H1 (cell line): ENCODE measurements around the gene SAFB2. TPM values are rescaled to one million over a fixed set of nuclear protein-coding genes. Genes with fewer than 3 reads are reported as not detected.

Experiments used
- CTCF ChIA-PET: fragments of 300-600 bp; sonication (Branson Sonifier 250); formaldehyde crosslinking; loops from one replicate; lab custom pipeline; 2021; ENCODE audit not compliant: partially characterized antibody; lab: Charles Lee
- POLR2A ChIA-PET: fragments of 300-600 bp; sonication (Branson Sonifier 250); formaldehyde crosslinking; loops from one replicate; lab custom pipeline; 2021; ENCODE audit warnings: inconsistent platforms; ENCODE audit not compliant: partially characterized antibody; lab: Charles Lee
- DNase-seq, 2 experiments: peaks; one replicate each; pipeline versions ENCODE4 v3.0.0 to v3.0.0-alpha.2; 2010 to 2022; ENCODE audit warnings: low spot score in 2 of 2, low read depth in 1 of 2, mixed read lengths in 1 of 2
- FAIRE-seq: peaks from 2 replicates; lab custom pipeline; 2011; peaks lifted over from hg19 to GRCh38; lab: Jason Lieb, UNC
- H2AFZ ChIP-seq: 2 replicates; pipeline ENCODE4 v1.8.1; 2012; ENCODE audit warnings: low read length, inconsistent platforms
- H2AK5ac ChIP-seq: 2 replicates; pipeline ENCODE4 v1.6.1; 2013; ENCODE audit warnings: low read depth, low read length
- H2BK120ac ChIP-seq: replicated peaks from 2 replicates; pipeline ENCODE3; 2013; ENCODE audit warnings: low read depth, low read length, inconsistent platforms
- H2BK12ac ChIP-seq: 2 replicates; pipeline ENCODE4 v1.6.1; 2013; ENCODE audit warnings: low read depth, low read length
- H2BK15ac ChIP-seq: 2 replicates; pipeline ENCODE4 v1.6.1; 2013; ENCODE audit warnings: low read length
- H2BK20ac ChIP-seq: 2 replicates; pipeline ENCODE4 v1.6.1; 2013; ENCODE audit warnings: low read length
- H2BK5ac ChIP-seq: 2 replicates; pipeline ENCODE4 v1.6.1; 2013; ENCODE audit warnings: low read depth, low read length
- H3K14ac ChIP-seq: 2 replicates; pipeline ENCODE4 v1.6.1; 2013; ENCODE audit warnings: inconsistent platforms; ENCODE audit not compliant: insufficient read length
- H3K18ac ChIP-seq: 2 replicates; pipeline ENCODE4 v1.6.1; 2013; ENCODE audit warnings: low read length; ENCODE audit errors: extremely low read depth
- H3K23ac ChIP-seq: 2 replicates; pipeline ENCODE4 v1.6.1; 2013; ENCODE audit warnings: inconsistent platforms; ENCODE audit not compliant: insufficient read length
- H3K23me2 ChIP-seq: 2 replicates; pipeline ENCODE4 v1.6.1; 2013; ENCODE audit warnings: low read depth, low read length
- H3K27ac ChIP-seq: 2 replicates; pipeline ENCODE4 v1.6.1; 2011; ENCODE audit warnings: low read depth, low read length, inconsistent platforms
- H3K27me3 ChIP-seq, 4 experiments: replicated peaks in 1 of 4; 1 replicate in 1 of 4; 2 replicates in 3 of 4; pipeline versions ENCODE4 v1.6.1 to v1.8.1; 2011 to 2013; ENCODE audit warnings: low read length in 3 of 4, mild to moderate bottlenecking in 3 of 4, inconsistent platforms in 2 of 4, mixed read lengths in 2 of 4, moderate library complexity in 1 of 4; ENCODE audit not compliant: control insufficient read depth in 3 of 4, insufficient read depth in 3 of 4; ENCODE audit errors: extremely low read depth in 1 of 4
- H3K36me3 ChIP-seq, 4 experiments: 2 replicates each; pipeline versions ENCODE4 v1.6.1 to v1.8.1; 2011 to 2013; ENCODE audit warnings: mild to moderate bottlenecking in 4 of 4, low read length in 3 of 4, moderate library complexity in 2 of 4, control low read depth in 1 of 4, inconsistent platforms in 1 of 4; ENCODE audit not compliant: insufficient read depth in 4 of 4, control insufficient read depth in 2 of 4
- H3K4ac ChIP-seq: replicated peaks from 2 replicates; pipeline ENCODE3; 2013; ENCODE audit warnings: low read length, low read depth, mixed read lengths, inconsistent platforms; ENCODE audit not compliant: insufficient read length
- H3K4me1 ChIP-seq, 4 experiments: replicated peaks in 1 of 4; 1 replicate in 1 of 4; 2 replicates in 3 of 4; pipeline versions ENCODE4 v1.6.1 to v1.8.1; 2011 to 2013; ENCODE audit warnings: low read length in 3 of 4, inconsistent platforms in 2 of 4, mixed read lengths in 1 of 4; ENCODE audit not compliant: insufficient read depth in 4 of 4, control insufficient read depth in 3 of 4
- H3K4me2 ChIP-seq, 2 experiments: 2 replicates each; pipeline versions ENCODE4 v1.6.1 to v1.8.1; 2011 to 2013; ENCODE audit warnings: low read depth in 2 of 2, low read length in 2 of 2, control low read depth in 1 of 2, inconsistent platforms in 1 of 2, mild to moderate bottlenecking in 1 of 2; ENCODE audit not compliant: insufficient read depth in 1 of 2
- H3K4me3 ChIP-seq, 4 experiments: fragments of 200-600, 300-600 bp in 1 of 4; sonication (generic), shearing (Covaris generic), sonication (Bioruptor Twin) in 1 of 4; 2 replicates each; pipeline versions ENCODE4 v1.5.1 to v1.8.1; 2011 to 2016; ENCODE audit warnings: low read length in 4 of 4, low read depth in 3 of 4, control low read depth in 2 of 4, inconsistent platforms in 2 of 4, mild to moderate bottlenecking in 2 of 4, mixed read lengths in 1 of 4, moderate library complexity in 1 of 4; ENCODE audit not compliant: insufficient read depth in 2 of 4; ENCODE audit errors: extremely low read depth in 1 of 4
- H3K56ac ChIP-seq: replicated peaks from 2 replicates; pipeline ENCODE3; 2013; ENCODE audit warnings: low read depth, mild to moderate bottlenecking, mixed read lengths, low read length, inconsistent platforms; ENCODE audit not compliant: insufficient read length
- H3K79me1 ChIP-seq: 2 replicates; pipeline ENCODE4 v1.6.1; 2013; ENCODE audit warnings: low read depth, low read length, control low read depth
- H3K79me2 ChIP-seq, 2 experiments: 2 replicates each; pipeline versions ENCODE4 v1.6.1 to v1.8.1; 2012 to 2013; ENCODE audit warnings: low read length in 2 of 2, mild to moderate bottlenecking in 2 of 2, inconsistent platforms in 1 of 2; ENCODE audit not compliant: insufficient read depth in 2 of 2, control insufficient read depth in 1 of 2
- H3K9ac ChIP-seq, 4 experiments: replicated peaks in 1 of 4; 1 replicate in 1 of 4; 2 replicates in 3 of 4; pipeline versions ENCODE4 v1.6.1 to v1.8.1; 2011 to 2013; ENCODE audit warnings: low read depth in 3 of 4, low read length in 3 of 4, control low read depth in 2 of 4, mild to moderate bottlenecking in 2 of 4, moderate library complexity in 2 of 4, inconsistent platforms in 1 of 4; ENCODE audit errors: extremely low read depth in 1 of 4
- H3K9me3 ChIP-seq, 2 experiments: 2 replicates each; pipeline versions ENCODE4 v1.6.1 to v1.8.1; 2012 to 2013; ENCODE audit warnings: mild to moderate bottlenecking in 2 of 2, moderate library complexity in 2 of 2, control low read depth in 1 of 2, inconsistent platforms in 1 of 2, low read depth in 1 of 2, low read length in 1 of 2, mixed read lengths in 1 of 2; ENCODE audit not compliant: insufficient read depth in 2 of 2
- H4K20me1 ChIP-seq, 2 experiments: replicated peaks in 1 of 2; 2 replicates each; pipeline versions ENCODE3 to v1.8.1; 2011 to 2013; ENCODE audit warnings: inconsistent platforms in 2 of 2, low read length in 2 of 2, mild to moderate bottlenecking in 1 of 2; ENCODE audit not compliant: insufficient read depth in 2 of 2, control insufficient read depth in 1 of 2
- H4K5ac ChIP-seq: 2 replicates; pipeline ENCODE4 v1.6.1; 2013; ENCODE audit warnings: low read length, low read depth, mixed read lengths, inconsistent platforms; ENCODE audit not compliant: insufficient read length
- H4K8ac ChIP-seq: 2 replicates; pipeline ENCODE4 v1.8.0; 2013; ENCODE audit warnings: mild to moderate bottlenecking, moderate library complexity, low read length, inconsistent platforms; ENCODE audit not compliant: insufficient read depth; ENCODE audit errors: extremely low read depth
- H4K91ac ChIP-seq: replicated peaks from 2 replicates; pipeline ENCODE3; 2013; ENCODE audit warnings: low read length, mixed read lengths, inconsistent platforms; ENCODE audit not compliant: insufficient read length
- SAP30 ChIP-seq: fragments of 300-600 bp; sonication (generic); IDR thresholded peaks from 2 replicates; pipeline ENCODE4 v1.7.1; 2012; ENCODE audit warnings: low read length, moderate library complexity, mild to moderate bottlenecking, inconsistent platforms; ENCODE audit not compliant: insufficient read depth, insufficient replicate concordance
- WGBS, 2 experiments: shearing (Covaris generic) in 1 of 2; methylation state at CpG; one replicate each; pipeline versions ENCODE4 v1.1.6 to v1.1.7; 2013 to 2015; ENCODE audit warnings: low lambda C conversion rate in 2 of 2, mixed read lengths in 2 of 2, inconsistent platforms in 1 of 2, low coverage in 1 of 2, missing lambda C conversion rate in 1 of 2; ENCODE audit not compliant: insufficient replicate concordance in 2 of 2, insufficient coverage in 1 of 2, insufficient read length in 1 of 2; ENCODE audit errors: extremely low coverage in 1 of 2, missing lambda C conversion rate in 1 of 2; 5-methylcytosine and 5-hydroxymethylcytosine counted together
- polyA plus RNA-seq, 7 experiments: library from polyadenylated mRNA; depleted of rRNA in 3 of 7; stranded (reverse) in 5 of 7; unstranded in 2 of 7; fragments of >200 nt in 5 of 7; fragments of 200-250 nt in 2 of 7; gene quantifications; 1 replicate in 5 of 7; 2 replicates in 1 of 7; 4 replicates in 1 of 7; pipeline versions ENCODE4 v1.2.1 to v1.2.3, GENCODE V29; 2011 to 2013; ENCODE audit warnings: missing spikeins in 2 of 7, mixed read lengths in 2 of 7
- total RNA-seq: library from RNA; stranded (reverse); fragmentation: NEBNext Ultra II Directional; extraction: Animal tissue kit (Norgen Biotek cat#: 25700); gene quantifications from 2 replicates; pipeline ENCODE4 v1.2.1, GENCODE V29; 2021

SAFB2 gene
- total and polyA plus RNA-seq, 2 of the 8 experiments (the other 6 are each of a cell fraction or from before 2014, with no cell fraction given) = 14.8 to 63.8 TPM

DNA sequence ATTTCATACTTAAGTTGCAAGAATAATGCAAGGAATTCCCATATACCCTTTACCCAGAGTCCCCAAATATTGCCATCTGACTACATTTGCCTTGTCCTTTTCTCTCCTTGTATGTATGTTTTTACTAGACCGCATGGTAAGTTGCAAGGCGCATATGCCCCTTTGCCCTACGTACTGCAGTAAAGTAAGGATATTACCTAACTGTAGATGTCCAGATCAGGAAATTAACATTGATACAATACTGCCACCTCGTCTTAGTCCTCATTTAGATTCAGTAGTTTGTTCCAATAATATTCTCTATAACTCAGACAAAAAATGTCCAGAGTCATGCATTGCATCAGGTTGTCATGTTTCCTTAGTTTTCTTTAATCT is 9.7 kb upstream of the SAFB2 start:
- ChIA-PET CTCF (no interaction called here), POLR2A (interaction anchor here (1.4 to 2.2 kb wide), 3 partner anchors 9 to 57 kb away, joined by 3 to 10 read pairs (median 5); partner anchors contain the start of genes RPL36, SAFB and SAFB2)
- Histone ChIP-seq H4K91ac (no peak overlapping the region), H3K4ac (no peak overlapping the region), H3K4me2 (no peak overlapping the region), H3K4me1 (no peaks in the 10 kb centered on the region; a peak in 1 of 7 replicates), H4K5ac (no peak overlapping the region), H2BK5ac (no peak overlapping the region), H2BK12ac (no peak overlapping the region), H3K23ac (no peak overlapping the region), H3K79me1 (peaks cover 15% of the 10 kb centered on the region), H3K9ac (no peak overlapping the region), H3K27me3 (no peaks in the 10 kb centered on the region), H3K14ac (no peak overlapping the region), H4K20me1 (peaks cover 29 to 38% of the 10 kb centered on the region in 2 experiments), H2AFZ (no peak overlapping the region), H2BK120ac (no peak overlapping the region), H3K18ac (no peak overlapping the region), H3K9me3 (no peaks in the 10 kb centered on the region), H3K56ac (no peak overlapping the region), H3K4me3 (no peak overlapping the region), H3K79me2 (peaks cover 40 to 95% of the 10 kb centered on the region in 2 experiments), H2BK15ac (no peak overlapping the region), H3K23me2 (no peaks in the 10 kb centered on the region), H3K36me3 (peaks cover 6 to 25% (median 15%) of the 10 kb centered on the region in 4 experiments; a peak in 7 of 8 replicates), H2BK20ac (no peak overlapping the region), H2AK5ac (no peak overlapping the region), H4K8ac (no peak overlapping the region), H3K27ac (no peak overlapping the region)
- no peak for TF ChIP-seq SAP30
- 93% methylated on average over 4 of the region's 4 CpGs; no CpG with 5 or more reads in 1 of the 2 experiments for WGBS, 2 experiments
- FAIRE-seq = no peak
- no peak for DNase-seq
